Endothelial cell of umbilical vein (primary cell): ENCODE results near the gene CKB. TPM values are rescaled to one million over a fixed set of nuclear protein-coding genes. Genes with fewer than 3 reads are reported as not detected.

Experiments used
- BruUV-seq: library from RNA; stranded (reverse); fragments of 400-500 nt; replicated peaks from 2 replicates; lab custom pipeline; 2021; lab: Mats Ljungman, UMichigan
- CTCF ChIA-PET: fragments of 300-600, 350-600 bp; sonication (Branson Sonifier 250); formaldehyde crosslinking; loops from one replicate; lab custom pipeline; 2021; ENCODE audit warnings: antibody characterized with exemption, inconsistent platforms; lab: Charles Lee
- POLR2A ChIA-PET: fragments of 300-600, 350-600 bp; sonication (Branson Sonifier 250); formaldehyde crosslinking; loops from one replicate; lab custom pipeline; 2021; ENCODE audit warnings: antibody characterized with exemption, inconsistent platforms; lab: Charles Lee
- DNase-seq: peaks from one replicate; pipeline ENCODE4 v3.0.0-alpha.2; 2011; ENCODE audit warnings: low read depth, low spot score
- FAIRE-seq: peaks from 2 replicates; lab custom pipeline; 2011; peaks lifted over from hg19 to GRCh38; lab: Jason Lieb, UNC
- H2AFZ ChIP-seq: 2 replicates; pipeline ENCODE4 v1.6.0; 2012; ENCODE audit warnings: low read depth, low read length, control low read depth, inconsistent platforms
- H3K27ac ChIP-seq: 2 replicates; pipeline ENCODE4 v1.5.1; 2011; ENCODE audit warnings: low read depth, mild to moderate bottlenecking, control low read depth, low read length, moderate library complexity; ENCODE audit not compliant: insufficient read depth
- H3K27me3 ChIP-seq, 2 experiments: 2 replicates each; pipeline versions ENCODE4 v1.6.0 to v1.6.1; 2011; ENCODE audit warnings: low read length in 2 of 2, mixed read lengths in 1 of 2; ENCODE audit not compliant: control insufficient read depth in 2 of 2, insufficient read depth in 2 of 2
- H3K36me3 ChIP-seq, 2 experiments: 2 replicates in 1 of 2; 3 replicates in 1 of 2; pipeline ENCODE4 v1.5.1; 2011; ENCODE audit warnings: low read length in 2 of 2, mild to moderate bottlenecking in 1 of 2, moderate library complexity in 1 of 2; ENCODE audit not compliant: control insufficient read depth in 2 of 2, insufficient read depth in 2 of 2; ENCODE audit errors: extremely low read depth in 1 of 2
- H3K4me1 ChIP-seq: 3 replicates; pipeline ENCODE4 v1.5.1; 2011; ENCODE audit warnings: mild to moderate bottlenecking, low read length; ENCODE audit not compliant: control insufficient read depth, insufficient read depth; ENCODE audit errors: extremely low read depth
- H3K4me2 ChIP-seq: 2 replicates; pipeline ENCODE4 v1.6.1; 2011; ENCODE audit warnings: low read length, control low read depth, mixed read lengths; ENCODE audit not compliant: insufficient read depth
- H3K4me3 ChIP-seq, 3 experiments: fragments of 200-600 bp in 1 of 3; sonication (generic), shearing (Covaris generic) in 1 of 3; replicated peaks in 1 of 3; 2 replicates each; pipeline ENCODE4 v1.5.1; 2011 to 2016; ENCODE audit warnings: control low read depth in 3 of 3, low read length in 3 of 3, mild to moderate bottlenecking in 2 of 3, inconsistent platforms in 1 of 3, low read depth in 1 of 3, moderate library complexity in 1 of 3; ENCODE audit not compliant: insufficient read depth in 1 of 3
- H3K79me2 ChIP-seq: 2 replicates; pipeline ENCODE4 v1.6.0; 2012; ENCODE audit warnings: low read length, inconsistent platforms; ENCODE audit not compliant: control insufficient read depth, insufficient read depth
- H3K9ac ChIP-seq: replicated peaks from 2 replicates; pipeline ENCODE3; 2011; ENCODE audit warnings: low read length, control low read depth; ENCODE audit not compliant: insufficient read depth; ENCODE audit errors: extremely low read depth
- H3K9me1 ChIP-seq: replicated peaks from 3 replicates; pipeline ENCODE4 v1.6.0; 2011; ENCODE audit warnings: mild to moderate bottlenecking, low read length; ENCODE audit not compliant: control insufficient read depth, insufficient read depth; ENCODE audit errors: extremely low read depth
- H3K9me3 ChIP-seq: replicated peaks from 2 replicates; pipeline ENCODE4 v1.5.1; 2012; ENCODE audit warnings: low read length, inconsistent platforms; ENCODE audit not compliant: control insufficient read depth, insufficient read depth
- H4K20me1 ChIP-seq: replicated peaks from 2 replicates; pipeline ENCODE3; 2011; ENCODE audit warnings: mild to moderate bottlenecking, low read length; ENCODE audit not compliant: control insufficient read depth, insufficient read depth; ENCODE audit errors: extremely low read depth
- EZH2 ChIP-seq: IDR thresholded peaks from 2 replicates; pipeline ENCODE4 v1.6.1; 2012; ENCODE audit warnings: borderline replicate concordance, low read depth, mild to moderate bottlenecking, moderate library complexity, low read length, inconsistent platforms; ENCODE audit not compliant: severe bottlenecking
- GATA2 ChIP-seq: IDR thresholded peaks from 2 replicates; pipeline ENCODE4 v1.7.0; 2011; ENCODE audit warnings: low read depth, mild to moderate bottlenecking, moderate library complexity, mixed read lengths, low read length; ENCODE audit not compliant: insufficient read length, insufficient read depth
- POLR2A ChIP-seq: IDR thresholded peaks from 2 replicates; pipeline ENCODE4 v1.6.1; 2012; ENCODE audit warnings: low read depth, mild to moderate bottlenecking, control low read depth, low read length
- POLR2AphosphoS5 ChIP-seq: IDR thresholded peaks from 2 replicates; pipeline ENCODE4 v1.6.1; 2012; ENCODE audit warnings: low read depth, mild to moderate bottlenecking, control low read depth, low read length, moderate library complexity; ENCODE audit not compliant: insufficient read depth
- dilution Hi-C: fragments of 300-500 bp; cut with MboI; formaldehyde crosslinking; loops from one replicate; pipeline ENCODE4 v1.15.0; 2019; ENCODE audit warnings: low sequenced_read_pairs; ENCODE audit not compliant: extremely low pct_ligation_motif_present
- intact Hi-C: fragments of 100-400 bp; cut with micrococcal nuclease; formaldehyde crosslinking; loops from one replicate; pipeline ENCODE4 v1.10.0; 2022
- polyA plus RNA-seq, 4 experiments: library from polyadenylated mRNA; depleted of rRNA in 3 of 4; stranded (reverse) in 3 of 4; unstranded in 1 of 4; fragments of >200 nt; gene quantifications; 2 replicates each; pipeline versions ENCODE4 v1.2.1 to v1.2.3, GENCODE V29; 2011 to 2012; ENCODE audit warnings: missing spikeins in 1 of 4
- total RNA-seq: library from RNA; stranded (reverse); gene quantifications from 2 replicates; pipeline ENCODE4 v1.2.3, GENCODE V29; 2021
- TF ChIP-seq, protein P1 (sequence below), 2 donors: IDR thresholded peaks; 1 replicate in 1 of 2; 2 replicates in 1 of 2; pipeline ENCODE4 v1.5.1; 2011; ENCODE audit warnings: low read length in 2 of 2, mild to moderate bottlenecking in 2 of 2, moderate library complexity in 2 of 2, control low read depth in 1 of 2, inconsistent platforms in 1 of 2, low read depth in 1 of 2; ENCODE audit not compliant: insufficient read depth in 1 of 2; ENCODE audit errors: extremely low read depth in 1 of 2

CKB gene
- total and polyA plus RNA-seq, 2 donors (not counting 3 experiments of a cell fraction or from before 2014, with no cell fraction given) = 4.0 to 6.9 TPM

DNA sequence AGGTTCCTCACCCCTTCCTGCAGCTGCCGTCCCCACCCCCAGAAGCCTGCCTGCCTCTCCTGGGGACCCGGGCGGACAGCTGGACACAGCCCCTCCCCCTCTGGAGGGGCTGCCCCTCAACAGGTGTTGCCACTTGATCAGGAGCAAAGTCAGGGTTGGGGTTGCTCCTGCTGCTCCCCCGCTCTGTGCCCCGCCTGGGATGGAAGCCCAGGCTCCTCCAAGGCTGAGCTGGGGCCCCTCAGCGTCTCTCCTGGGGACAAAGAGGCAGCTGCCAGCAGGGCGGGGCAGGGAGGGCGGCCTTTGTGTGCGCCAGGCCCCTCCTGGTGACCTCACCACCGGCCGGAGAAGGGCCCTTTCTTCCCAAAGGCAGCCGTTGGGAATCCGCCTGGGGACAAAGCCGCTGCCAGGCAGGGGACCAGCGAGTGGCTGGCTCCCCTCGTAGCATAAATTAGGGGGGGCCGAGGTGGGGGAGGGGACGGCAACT is 20.0 kb upstream of the CKB start:
- TF ChIP-seq POLR2AphosphoS5 (no peak), EZH2 (no peak), POLR2A (no peak), GATA2 (no peak)
- TF ChIP-seq, protein P1, sequence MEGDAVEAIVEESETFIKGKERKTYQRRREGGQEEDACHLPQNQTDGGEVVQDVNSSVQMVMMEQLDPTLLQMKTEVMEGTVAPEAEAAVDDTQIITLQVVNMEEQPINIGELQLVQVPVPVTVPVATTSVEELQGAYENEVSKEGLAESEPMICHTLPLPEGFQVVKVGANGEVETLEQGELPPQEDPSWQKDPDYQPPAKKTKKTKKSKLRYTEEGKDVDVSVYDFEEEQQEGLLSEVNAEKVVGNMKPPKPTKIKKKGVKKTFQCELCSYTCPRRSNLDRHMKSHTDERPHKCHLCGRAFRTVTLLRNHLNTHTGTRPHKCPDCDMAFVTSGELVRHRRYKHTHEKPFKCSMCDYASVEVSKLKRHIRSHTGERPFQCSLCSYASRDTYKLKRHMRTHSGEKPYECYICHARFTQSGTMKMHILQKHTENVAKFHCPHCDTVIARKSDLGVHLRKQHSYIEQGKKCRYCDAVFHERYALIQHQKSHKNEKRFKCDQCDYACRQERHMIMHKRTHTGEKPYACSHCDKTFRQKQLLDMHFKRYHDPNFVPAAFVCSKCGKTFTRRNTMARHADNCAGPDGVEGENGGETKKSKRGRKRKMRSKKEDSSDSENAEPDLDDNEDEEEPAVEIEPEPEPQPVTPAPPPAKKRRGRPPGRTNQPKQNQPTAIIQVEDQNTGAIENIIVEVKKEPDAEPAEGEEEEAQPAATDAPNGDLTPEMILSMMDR (IDR thresholded peaks at IDR 0.05; ENCODE audit: extremely low read depth in 1 of 2, insufficient read depth in 1 of 2, low read depth in 1 of 2, low read length in 2 of 2) = no peak
- no peak overlapping the region for H3K27ac ChIP-seq
- H3K4me2 ChIP-seq = no peak overlapping the region
- H3K4me3 ChIP-seq = no peak overlapping the region
- no peaks in the 10 kb centered on the region for H3K36me3 ChIP-seq
- no peaks in the 10 kb centered on the region for H3K9me3 ChIP-seq
- FAIRE-seq = no peak
- no peaks in the 10 kb centered on the region for H3K27me3 ChIP-seq
- intact Hi-C loops = no loop called here
- dilution Hi-C loops = no loop called here
- no TSS peak for BruUV-seq
- POLR2A ChIA-PET = no interaction called here
- no peaks in the 10 kb centered on the region for H3K4me1 ChIP-seq
- H2AFZ ChIP-seq = no peak overlapping the region
- no peaks in the 10 kb centered on the region for H3K79me2 ChIP-seq
- no peak for DNase-seq
- CTCF ChIA-PET = interaction anchor here (1.1 to 14.4 kb wide), 4 partner anchors 20 to 438 kb away, joined by 3 to 209 read pairs (median 8); partner anchors contain the start of genes BAG5 and CKB
- no peaks in the 10 kb centered on the region for H3K9me1 ChIP-seq
- no peaks in the 10 kb centered on the region for H4K20me1 ChIP-seq
- no peak overlapping the region for H3K9ac ChIP-seq
